ENCODE measurements around the gene BAX.
A peak's percentile ranks its signal among the peaks of the same experiment; 100 is the strongest.
"Not testable (repeated sequence)": the region's sequence is repeated elsewhere in the genome, so short reads cannot be mapped to it uniquely, and the experiment has no call there.

BAX gene

DNA sequence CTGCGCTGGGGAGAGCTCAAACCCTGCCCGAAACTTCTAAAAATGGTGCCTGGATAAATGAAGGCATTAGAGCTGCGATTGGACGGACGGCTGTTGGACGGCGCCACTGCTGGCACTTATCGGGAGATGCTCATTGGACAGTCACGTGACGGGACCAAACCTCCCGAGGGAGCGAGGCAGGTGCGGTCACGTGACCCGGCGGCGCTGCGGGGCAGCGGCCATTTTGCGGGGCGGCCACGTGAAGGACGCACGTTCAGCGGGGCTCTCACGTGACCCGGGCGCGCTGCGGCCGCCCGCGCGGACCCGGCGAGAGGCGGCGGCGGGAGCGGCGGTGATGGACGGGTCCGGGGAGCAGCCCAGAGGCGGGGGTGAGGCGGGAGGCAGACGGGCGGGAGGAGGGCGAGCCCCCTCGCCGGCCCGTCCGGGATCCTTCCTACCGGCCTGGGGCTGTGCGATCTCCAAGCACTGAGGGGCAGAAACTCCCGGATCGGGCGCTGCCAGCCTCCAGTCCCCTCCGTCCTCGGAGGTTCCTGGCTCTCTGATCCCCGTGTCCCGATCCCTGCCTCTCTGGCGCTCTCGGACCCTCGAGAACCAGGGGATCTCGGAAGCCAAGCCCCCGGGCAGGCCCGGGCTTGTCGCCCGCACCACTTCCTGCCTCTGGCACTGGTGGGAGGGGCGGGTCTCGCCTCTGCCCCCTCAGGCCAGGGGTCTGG lies at the start of gene BAX:
BAX (plus strand) TSS at position 281 of the 713 bp plus-strand sequence; CDS start at position 335, 54 bp downstream.
- DNase-seq (ENCODE audit: low spot score) = peak; percentile 93

DNA sequence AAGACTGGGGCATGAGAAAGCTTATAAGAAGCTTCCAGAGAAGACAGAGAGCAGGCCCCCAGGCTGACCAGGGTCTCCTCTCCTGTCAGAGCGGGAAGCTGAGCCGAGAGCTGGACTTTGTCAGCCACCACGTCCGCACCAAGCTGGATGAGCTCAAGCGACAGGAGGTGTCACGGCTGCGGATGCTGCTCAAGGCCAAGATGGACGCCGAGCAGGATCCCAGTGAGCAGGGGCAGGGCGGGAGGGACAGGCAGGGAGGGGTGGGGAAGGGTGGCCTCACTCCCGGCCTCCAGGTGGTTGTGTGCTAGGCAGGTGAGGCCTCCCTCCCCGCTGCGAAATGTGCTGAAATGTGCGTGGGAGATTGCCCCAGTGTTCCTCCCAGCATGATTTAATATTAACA lies 49.0 kb upstream of the BAX start:
- no peak for DNase-seq (ENCODE audit: low spot score)

DNA sequence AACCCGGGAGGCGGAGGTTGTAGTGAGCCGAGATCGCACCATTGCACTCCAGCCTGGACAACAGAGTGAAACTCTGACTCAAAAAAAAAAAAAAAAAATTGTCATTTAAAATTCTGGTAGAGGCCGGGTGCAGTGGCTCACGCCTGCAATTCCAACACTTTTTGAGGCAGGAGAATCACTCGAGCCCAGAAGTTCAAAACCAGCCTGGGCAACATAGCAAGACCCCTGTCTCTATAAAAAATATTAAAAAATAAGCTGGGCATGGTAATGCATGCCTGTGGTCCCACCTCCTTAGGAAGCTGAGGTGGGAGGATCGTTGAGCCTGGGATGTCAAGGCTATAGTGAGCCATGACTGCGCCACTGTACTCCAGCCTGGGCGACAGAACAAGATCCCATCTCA lies 48.4 kb upstream of the BAX start:
- no peak for DNase-seq (ENCODE audit: low spot score)

DNA sequence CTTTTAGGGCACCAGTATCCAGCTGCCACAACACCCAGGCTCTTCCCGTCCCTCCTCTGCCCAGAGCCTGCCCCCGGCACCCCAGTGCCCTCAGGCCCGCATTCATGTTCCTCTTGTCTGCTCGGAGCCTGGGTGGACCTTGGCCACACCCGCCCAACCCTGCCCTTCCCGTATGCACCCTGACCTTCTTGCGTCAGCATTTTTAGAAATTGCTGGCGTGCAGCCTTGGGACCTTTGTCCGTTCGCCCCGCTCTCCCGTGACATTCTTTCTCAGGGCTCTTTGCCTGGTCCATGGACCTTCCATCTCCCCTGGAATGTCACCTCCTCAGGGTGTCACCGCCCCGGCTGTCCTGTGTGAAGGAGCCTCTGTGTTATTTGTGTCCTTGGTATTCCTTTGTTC lies 47.0 kb upstream of the BAX start:
- no peak for DNase-seq (ENCODE audit: low spot score)

DNA sequence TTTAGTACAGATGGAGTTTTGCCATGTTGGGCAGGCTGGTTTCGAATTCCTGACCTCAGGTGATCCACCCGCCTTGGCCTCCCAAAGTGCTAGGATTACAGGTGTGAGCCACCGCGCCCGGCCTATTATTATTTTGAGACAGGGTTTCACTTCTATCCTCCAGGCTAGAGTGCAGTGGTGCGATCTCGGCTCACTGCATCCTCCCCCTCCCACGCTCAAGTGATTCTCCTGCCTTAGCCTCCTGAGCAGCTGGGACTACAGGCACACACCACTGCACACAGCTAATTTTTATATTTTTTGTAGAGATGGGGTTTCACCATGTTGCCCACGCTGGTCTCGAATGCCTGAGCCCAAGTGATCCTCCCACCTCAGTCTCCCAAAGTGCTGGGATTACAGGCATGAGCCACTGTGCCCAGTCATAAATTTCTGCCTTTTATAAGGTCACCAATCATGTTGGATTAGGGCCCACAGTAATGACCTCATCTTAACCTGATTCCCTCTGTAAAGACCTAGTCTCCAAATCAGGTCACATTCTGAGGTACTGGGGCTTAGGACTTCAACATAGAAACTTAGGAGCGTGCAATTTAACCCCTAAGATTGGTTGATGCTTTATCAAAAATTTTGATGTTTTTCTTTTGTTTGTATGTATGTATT lies 45.1 kb upstream of the BAX start:
- not testable (repeated sequence) for DNase-seq (ENCODE audit: low spot score)

DNA sequence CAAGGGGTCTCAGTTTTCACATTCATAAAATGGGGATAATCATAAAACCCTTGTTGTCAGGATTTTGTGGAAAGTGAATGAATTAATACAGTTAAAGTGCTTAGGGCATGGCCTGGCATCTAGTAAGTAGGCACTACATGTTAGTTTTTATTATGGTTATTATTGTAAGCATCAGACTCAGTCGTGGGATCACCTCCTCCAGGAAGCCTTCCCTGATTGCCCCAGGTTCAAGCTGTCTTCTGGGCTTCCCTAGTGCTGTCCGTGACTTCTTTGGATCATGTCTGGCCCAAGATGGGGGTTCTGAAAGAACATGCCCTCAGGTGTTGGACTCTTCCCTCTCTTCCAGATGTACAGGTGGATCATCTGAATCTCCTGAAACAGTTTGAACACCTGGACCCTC lies 43.9 kb upstream of the BAX start:
- no peak for DNase-seq (ENCODE audit: low spot score)

DNA sequence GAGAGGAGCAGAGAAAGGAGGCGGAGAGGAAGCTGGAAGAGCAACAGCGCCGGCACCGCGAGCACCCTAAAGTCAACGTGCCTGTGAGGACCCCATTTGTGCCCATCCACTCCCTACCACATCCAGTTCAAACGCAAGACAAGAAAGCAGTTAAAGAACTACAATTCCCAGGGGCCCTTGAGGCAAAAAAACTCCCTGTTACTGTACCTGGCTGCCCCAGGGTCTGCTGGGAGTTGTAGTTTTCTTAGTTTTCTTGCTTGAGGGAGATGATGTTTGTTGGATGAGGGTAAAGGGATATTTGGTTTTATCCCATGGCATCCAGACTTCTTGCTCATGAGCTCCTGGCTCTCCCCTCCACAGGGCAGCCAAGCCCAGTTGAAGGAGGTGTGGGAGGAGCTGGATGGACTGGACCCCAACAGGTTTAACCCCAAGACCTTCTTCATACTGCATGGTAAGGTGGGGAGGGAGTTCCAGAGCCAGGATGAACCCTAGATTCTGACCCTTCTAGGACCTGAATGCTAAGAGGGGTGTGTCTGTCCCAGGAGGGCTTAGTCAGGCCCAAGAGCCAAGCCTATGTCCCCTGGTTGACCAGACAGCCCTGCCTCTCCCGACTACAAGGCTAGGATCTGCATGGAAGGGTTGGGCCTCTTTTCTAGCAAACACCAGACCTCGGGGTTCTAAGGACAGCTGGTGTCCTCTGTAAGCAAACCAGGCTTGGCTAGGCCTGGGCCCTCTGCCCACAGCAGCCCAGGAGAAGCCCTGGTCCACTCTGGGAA lies 41.4 kb upstream of the BAX start:
- no peak for DNase-seq (ENCODE audit: low spot score)

DNA sequence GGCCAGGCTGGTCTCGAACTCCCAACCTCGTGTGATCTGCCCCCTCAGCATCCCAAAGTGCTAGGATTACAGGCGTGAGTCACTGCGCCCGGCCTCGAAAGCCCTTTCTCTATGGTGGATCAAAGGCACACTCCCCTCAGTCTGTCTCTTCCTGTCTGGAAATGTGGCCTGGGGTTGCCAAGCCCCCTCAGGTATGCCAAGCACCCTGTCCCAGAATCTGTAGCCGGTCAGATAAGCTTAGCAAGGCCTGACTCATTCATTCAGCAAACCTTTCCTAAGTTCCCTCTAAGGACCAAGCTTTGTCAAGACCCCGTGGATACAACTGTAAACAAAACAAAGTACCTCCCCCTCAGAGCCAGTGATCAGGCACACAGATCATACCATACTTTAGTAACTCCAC lies 40.5 kb upstream of the BAX start:
- DNase-seq (ENCODE audit: low spot score) = no peak

DNA sequence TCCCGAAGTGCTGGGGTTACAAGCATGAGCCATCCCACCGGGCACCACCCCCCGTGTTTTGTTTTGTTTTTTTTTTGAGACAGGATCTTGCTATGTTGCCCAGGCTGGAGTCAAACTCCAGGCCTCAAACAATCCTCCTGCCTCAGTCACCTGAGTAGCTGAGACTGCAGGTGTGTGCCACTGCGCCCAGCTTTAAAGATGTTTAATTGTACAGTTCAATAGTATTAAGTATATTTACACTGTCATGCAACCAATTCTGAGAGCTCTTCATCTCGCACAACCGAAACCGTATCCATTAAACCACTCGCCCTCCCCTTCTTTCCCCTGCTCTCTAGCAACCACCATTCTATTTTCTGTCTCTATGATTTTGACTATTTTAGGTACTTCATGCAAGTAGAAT lies 38.9 kb upstream of the BAX start:
- DNase-seq (ENCODE audit: low spot score) = no peak

DNA sequence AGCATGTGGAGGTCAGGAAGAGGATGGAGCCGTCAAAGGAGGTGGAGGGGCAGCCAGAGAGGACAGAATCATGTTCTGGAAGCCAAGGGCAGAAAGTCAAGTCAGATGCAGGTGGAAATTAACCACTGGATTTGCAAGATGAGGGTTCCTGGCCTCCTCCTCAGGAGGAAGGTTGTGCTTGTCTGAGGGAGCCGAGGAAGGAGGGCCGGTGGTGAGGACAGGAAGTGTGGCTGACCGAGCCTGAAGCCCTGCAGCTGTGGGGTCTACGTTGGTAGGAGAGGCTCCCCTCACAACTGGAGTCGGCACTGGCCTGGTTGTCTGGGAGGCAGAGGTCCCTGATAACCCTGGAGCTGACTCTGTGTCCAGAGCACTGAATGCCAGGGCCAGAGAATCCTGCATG lies 36.6 kb upstream of the BAX start:
- DNase-seq (ENCODE audit: low spot score) = no peak

DNA sequence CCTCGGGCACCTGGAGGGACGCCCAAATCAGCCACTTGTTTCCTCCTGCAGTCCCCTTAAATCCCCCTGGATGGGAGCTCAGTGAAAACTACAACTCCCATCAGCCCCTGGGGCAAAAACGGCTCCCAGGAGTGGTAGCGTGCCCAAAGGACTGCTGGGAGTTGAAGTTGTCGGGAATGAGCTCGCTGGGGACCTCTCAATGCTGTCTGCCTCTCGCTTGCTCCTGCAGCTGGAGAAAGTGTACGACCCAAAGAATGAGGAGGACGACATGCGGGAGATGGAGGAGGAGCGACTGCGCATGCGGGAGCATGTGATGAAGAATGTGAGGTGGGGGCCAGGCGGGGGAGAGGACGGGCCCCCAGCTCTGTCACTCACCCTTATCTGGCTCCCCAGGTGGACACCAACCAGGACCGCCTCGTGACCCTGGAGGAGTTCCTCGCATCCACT lies 35.9 kb upstream of the BAX start:
- DNase-seq (ENCODE audit: low spot score) = no peak

DNA sequence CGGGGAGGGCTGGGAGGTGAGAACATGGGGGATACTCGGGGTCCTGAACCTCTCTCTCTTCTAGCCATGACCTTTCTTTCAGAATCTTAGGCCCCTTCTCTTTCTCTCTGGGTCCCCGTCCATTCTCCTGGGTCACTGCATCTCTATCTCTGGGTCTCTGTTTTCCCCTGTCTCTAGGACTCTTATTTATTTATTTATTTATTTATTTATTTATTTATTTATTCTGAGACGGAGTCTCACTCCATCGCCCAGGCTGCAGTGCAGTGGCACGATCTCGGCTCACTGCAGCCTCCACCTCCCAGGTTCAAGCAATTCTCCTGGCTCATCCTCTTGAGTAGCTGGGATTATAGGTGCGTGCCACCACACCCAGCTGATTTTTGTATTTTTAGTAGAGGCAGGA lies 35.4 kb upstream of the BAX start:
- DNase-seq (ENCODE audit: low spot score) = not testable (repeated sequence)

DNA sequence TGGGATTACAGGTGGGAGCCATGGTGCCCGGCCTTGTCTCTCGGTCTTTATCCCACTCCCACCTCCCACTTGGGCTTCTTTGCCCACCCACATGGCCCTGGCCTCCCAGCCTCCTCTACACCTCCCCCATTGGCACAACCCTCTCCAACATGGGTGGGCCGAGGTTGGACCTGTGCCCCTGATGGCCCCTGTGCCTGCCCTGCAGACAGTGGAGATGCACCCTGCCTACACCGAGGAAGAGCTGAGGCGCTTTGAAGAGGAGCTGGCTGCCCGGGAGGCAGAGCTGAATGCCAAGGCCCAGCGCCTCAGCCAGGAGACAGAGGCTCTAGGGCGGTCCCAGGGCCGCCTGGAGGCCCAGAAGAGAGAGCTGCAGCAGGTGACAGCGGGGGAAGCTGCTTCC lies 33.7 kb upstream of the BAX start:
- DNase-seq (ENCODE audit: low spot score) = no peak

DNA sequence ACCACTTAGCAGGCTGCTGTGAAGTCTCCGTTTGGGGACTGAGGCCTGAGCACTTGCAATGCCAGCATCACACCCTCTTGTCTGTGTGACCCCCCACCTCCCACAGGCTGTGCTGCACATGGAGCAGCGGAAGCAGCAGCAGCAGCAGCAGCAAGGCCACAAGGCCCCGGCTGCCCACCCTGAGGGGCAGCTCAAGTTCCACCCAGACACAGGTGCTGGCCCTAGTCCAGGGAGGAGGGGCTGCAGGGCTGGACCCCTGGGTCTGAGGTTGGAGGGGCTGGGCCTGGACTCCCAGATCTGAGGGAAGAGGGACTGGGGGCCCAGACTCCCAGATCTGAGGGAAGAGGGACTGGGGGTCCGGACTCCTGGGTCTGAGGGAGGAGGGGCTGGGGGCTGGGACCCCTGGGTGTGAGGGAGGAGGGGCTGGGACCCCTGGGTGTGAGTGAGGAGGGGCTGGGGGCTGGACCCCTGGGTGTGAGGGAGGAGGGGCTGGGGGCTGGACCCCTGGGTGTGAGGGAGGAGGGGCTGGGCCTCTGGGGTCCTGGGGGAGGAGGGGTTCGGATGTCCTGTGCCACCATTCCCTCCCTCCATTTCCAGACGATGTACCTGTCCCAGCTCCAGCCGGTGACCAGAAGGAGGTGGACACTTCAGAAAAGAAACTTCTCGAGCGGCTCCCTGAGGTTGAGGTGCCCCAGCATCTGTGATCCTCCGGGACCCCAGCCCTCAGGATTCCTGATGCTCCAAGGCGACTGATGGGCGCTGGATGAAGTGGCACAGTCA lies 32.8 kb upstream of the BAX start:
- no peak for DNase-seq (ENCODE audit: low spot score)

DNA sequence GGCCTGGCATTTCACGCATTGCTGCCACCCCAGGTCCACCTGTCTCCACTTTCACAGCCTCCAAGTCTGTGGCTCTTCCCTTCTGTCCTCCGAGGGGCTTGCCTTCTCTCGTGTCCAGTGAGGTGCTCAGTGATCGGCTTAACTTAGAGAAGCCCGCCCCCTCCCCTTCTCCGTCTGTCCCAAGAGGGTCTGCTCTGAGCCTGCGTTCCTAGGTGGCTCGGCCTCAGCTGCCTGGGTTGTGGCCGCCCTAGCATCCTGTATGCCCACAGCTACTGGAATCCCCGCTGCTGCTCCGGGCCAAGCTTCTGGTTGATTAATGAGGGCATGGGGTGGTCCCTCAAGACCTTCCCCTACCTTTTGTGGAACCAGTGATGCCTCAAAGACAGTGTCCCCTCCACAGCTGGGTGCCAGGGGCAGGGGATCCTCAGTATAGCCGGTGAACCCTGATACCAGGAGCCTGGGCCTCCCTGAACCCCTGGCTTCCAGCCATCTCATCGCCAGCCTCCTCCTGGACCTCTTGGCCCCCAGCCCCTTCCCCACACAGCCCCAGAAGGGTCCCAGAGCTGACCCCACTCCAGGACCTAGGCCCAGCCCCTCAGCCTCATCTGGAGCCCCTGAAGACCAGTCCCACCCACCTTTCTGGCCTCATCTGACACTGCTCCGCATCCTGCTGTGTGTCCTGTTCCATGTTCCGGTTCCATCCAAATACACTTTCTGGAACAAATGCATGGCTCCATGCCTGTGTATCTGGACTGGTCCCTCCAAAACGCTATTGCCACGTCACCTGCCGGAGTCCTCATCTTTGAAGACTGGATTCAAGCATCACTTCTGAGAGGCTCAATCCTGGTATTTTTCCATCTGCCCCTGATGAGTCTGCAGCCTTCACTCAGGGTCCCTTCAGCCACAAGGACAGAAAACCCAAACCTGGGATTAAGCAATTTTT lies 31.9 kb upstream of the BAX start:
- DNase-seq (ENCODE audit: low spot score) = no peak

DNA sequence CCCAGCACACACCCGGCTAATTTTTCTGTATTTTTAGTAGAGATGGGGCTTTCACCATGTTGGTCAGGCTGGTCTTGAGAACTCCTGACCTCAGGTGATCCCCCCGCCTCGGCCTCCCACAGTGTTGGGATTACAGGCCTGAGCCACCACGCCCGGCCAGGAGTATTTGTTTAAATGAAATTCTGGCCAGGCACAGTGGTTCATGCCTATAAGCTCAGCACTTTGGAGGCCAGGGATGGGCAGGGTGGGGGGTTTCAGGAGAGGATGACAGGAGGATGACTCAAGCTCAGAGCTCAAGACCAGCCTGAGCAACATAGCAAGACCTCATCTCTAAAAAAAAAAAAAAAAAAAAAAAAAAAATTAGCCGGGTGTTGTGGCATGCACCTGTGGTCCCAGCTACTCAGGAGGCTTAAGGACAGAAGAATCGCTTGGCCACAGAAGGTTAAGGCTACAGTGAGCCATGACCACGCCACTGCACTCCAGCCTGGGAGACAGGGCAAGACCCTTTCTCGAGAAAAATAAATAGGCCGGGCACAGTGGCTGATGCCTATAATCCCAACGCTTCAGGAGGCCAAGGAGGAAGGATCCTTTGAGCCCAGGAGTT lies 29.3 kb upstream of the BAX start:
- no peak for DNase-seq (ENCODE audit: low spot score)

DNA sequence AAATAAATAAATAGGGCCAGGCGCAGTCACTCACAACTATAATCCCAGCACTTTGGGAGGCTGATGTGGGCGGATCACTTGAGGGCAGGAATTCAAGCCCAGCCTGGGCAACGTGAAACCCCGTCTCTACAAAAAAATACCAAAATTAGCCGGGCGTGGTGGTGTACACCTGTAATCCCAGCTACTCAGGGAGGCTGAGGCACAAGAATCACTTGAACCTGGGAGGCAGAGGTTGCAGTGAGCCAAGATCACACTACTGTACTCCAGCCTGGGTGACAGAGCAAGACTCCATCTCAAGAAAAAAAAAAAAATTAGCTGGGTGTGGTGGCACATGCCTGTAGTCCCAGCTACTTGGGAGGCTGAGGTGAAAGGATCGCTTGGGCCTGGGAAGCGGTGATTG lies 28.8 kb upstream of the BAX start:
- DNase-seq (ENCODE audit: low spot score) = not testable (repeated sequence)

DNA sequence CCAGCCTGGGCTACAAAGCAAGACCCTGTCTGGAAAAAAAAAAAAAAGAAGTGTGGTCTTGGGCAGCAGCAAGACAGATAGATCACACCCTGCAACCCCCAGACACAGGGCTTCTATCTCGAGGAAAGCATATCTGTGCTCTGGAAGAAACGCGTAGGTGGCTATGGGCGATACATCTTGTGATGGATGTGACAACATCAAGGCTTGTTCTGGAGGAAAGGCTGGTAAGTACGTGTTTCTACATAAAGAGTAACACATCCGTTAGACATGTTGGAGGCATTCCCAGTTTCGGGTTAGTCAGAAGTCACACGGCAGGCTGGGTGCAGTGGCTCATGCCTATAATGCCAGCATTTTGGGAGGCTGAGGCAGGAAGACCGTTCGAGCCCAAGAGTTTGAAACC lies 27.8 kb upstream of the BAX start:
- peak; percentile 85 for DNase-seq (ENCODE audit: low spot score)

DNA sequence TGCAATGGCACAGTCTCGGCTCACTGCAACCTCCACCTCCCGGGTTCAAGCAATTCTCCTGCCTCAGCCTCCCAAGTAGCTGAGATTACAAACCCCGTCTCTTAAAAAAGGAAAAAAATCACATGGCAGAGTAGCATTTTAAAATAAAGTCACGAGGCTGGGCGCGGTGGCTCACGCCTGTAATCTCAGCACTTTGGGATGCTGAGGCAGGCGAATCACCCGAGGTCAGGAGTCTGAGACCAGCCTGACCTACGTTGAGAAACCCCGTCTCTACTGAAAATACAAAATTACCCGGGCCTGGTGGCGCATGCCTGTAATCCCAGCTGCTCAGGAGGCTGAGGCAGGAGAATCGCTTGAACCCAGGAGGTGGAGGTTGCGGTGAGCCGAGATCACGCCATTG lies 27.0 kb upstream of the BAX start:
- not testable (repeated sequence) for DNase-seq (ENCODE audit: low spot score)

DNA sequence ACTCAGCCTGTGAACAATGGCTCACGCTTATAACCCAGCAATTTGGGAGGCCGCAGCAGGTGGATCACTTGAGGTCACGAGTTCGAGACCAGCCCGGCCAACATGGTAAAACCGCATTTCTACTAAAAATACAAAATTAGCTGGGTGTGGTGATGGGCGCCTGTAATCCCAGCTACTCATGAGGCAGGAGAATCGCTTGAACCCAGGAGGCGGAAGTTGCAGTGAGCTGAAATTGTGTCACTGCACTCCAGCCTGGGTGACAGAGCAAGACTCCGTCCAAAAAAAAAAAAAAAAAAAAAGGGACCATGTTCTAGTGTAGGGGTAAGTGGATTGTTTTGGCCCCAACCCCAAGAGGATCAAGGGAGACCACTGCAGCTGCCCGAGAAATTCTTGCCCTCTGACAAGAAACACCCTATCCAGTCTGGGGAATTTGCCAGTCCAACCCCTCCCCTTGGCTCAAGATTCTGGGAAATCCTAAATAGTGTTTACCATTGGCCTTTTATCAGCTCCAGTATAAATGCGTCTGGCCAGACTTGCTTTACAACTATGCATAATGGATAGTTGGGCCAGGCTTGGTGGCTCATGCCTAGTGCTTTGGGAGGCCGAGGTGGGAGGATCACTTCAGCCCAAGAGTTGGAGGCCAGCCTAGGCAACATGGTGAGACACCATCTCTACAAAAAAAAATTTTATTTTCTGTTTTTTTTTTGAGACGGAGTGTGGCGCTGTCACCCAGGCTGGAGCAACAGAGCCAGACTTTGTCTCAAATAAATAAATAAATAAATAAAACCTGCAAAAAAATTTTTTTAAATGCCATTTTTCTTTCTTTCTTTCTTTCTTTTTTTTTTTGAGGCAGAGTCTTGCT lies 26.3 kb upstream of the BAX start:
- no peak for DNase-seq (ENCODE audit: low spot score)
